Endometrial microvascular endothelial cells (primary cell): ENCODE measurements around the gene MAGI3. TPM values are rescaled to one million over a fixed set of nuclear protein-coding genes. Genes with fewer than 3 reads are reported as not detected.
"Not testable (repeated sequence)": the region's sequence is repeated elsewhere in the genome, so short reads cannot be mapped to it uniquely, and the experiment has no call there.

Experiments used
- in situ Hi-C: cut with HindIII; loops from 2 replicates; pipeline ENCODE4 v1.10.0; 2017; ENCODE audit warnings: low sequenced_read_pairs, low pct_unique_long_range_greater_than_20kb; ENCODE audit errors: inconsistent ontology term
- total RNA-seq: library from RNA; depleted of rRNA; stranded (reverse); fragments of >200 nt; gene quantifications from one replicate; pipeline ENCODE4 v1.2.3, GENCODE V29; 2015; ENCODE audit errors: inconsistent ontology term

Gene MAGI3
- total RNA-seq, 1 donor from 2014 or later, result 8.5 TPM

DNA sequence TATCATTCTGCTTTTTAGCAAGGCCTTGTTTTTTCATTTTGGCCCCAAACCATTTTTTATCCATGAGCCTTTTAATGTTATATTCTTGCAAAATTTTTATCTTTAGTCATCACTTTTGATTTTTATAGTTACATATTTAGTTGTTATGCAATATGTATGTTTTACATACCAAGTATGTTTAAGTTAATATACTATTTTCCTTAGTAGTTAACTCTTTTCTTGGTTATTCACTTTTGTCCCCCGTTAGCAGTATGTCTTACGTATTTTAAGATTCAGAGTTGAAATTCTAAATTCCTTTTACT lies 44.5 kb downstream of the MAGI3 start:
- in situ Hi-C loops, result no loop called here

DNA sequence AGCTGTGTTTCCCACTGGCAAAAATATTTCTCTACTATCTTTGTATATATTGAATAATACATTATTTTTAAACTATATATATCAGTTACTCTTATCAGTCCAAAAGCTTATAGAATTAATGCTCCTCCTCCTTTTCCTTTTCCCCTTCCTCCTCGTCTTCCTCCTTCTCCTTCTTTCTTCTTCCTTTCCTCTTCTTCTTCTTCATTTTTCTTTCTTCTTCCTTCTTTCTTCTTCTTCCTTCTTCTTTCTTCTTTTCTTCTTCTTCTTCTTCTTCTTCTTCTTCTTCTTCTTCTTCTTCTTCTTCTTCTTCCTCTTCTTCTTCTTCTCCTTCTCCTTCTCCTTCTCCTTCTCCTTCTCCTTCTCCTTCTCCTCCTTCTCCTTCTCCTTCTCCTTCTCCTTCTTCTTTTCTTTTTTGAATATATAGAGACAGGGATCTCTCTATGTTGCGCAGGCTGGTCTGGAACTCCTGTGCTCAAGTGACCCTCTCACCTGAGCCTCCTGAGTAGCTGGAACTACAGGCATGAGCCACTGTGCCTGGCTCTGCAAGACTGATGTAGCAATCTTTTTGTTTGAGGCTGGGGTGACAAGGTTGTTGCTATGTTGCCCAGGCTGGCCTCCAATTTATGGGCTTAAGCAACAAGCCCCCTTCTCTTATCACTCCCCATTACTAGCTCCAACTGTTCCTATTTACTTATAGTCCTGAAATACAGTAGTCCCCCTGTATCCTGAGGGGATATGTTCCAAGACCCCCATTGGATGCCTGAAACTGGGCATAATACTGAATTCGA lies 47.4 kb downstream of the MAGI3 start:
- in situ Hi-C loops, result no loop called here

DNA sequence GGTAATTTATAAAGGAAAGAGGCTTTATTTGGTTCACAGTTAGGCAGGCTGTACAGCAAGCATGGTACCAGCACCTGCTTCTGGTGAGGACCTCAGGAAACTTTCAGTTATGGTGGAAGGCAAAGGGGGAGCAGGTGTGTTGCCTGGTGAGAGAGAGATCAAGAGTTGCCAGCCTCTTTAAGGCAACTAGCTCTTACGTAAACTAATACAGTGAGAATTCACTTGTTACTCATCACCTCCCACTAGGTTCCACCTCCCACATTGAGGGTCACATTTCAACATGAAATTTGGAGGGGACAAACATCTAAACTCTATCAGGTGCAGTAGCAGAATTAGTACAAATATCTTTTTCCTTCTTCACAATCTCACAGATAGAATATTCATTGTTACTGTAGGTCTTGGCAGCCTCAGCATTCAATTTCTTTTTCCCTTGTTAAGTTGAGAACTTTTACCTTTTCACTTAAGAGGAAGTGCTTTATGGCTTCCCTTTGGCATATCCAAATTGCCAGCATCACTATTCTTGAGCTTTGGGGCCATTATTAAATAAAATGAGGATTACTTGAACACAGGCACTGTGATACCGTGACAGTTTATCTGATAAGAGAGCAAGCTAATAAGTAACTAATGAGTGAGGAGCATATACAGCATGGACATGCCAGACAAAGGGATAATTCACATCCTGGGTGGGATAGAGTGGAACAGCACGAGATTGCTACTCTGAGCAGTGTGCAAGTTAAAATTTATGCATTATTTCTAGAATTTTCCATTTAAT lies 48.4 kb downstream of the MAGI3 start:
- in situ Hi-C loops, result no loop called here

GRCh38 chr1:113439277-113439670 lies 49.0 kb downstream of the MAGI3 start:
- in situ Hi-C loops, result no loop called here

DNA sequence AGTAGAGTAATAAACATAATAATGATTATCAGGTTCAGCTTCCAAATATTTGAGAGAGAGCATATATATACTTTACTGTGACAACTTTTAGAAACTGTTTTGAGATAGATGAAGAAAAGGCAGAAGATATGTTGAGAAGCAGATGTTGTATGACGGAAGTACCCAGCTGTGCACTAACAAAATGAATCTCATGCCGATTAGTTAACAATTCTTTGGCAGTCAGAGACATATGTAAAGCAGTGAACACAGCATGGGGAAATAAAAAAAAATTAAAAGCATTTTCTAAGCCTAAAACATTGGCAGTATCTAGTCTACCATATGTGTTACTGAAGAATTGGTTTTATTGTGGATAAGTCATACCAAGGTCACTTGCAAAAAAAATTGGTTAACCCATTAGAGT lies 51.8 kb downstream of the MAGI3 start:
- in situ Hi-C loops, result no loop called here

DNA sequence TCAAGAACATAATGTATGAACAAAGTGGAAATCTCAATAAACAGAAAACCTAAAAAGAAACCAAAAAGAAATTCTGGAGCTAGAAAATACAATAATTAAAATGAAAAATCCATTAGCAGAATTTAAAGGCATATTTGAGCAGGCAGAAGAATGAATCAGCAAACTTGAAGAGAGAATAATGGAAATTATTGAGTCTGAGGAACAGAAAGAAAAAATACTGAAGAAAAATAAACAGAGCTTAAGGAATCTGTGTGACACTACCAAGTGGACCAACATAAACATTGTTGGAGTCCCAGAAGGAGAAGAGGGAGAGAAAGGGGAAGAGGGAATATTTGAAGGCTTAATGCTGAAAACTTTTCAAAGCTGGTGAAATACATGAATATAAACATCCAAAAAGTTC lies 54.5 kb downstream of the MAGI3 start:
- in situ Hi-C loops, result no loop called here

DNA sequence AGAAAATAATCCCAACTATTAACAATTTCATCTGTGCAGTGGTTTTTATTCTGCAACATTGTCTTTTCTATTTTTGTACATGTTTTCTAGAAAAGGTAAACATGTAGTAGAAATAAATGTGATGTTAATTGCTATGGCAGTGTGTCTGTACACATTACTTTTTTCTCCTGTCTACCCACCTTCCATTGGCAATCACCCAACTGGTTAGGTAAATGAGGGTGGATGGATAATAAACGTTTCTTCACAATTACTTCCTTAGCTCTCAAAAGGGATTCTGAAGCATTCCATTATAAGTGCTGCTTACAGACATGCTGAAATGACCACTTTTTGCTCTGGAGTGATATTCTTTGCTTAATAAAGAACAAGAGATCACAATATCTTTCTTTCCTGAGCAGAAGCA lies 61.4 kb downstream of the MAGI3 start:
- in situ Hi-C loops, result no loop called here

GRCh38 chr1:113452921-113453770 lies 62.8 kb downstream of the MAGI3 start:
- in situ Hi-C loops, result no loop called here

DNA sequence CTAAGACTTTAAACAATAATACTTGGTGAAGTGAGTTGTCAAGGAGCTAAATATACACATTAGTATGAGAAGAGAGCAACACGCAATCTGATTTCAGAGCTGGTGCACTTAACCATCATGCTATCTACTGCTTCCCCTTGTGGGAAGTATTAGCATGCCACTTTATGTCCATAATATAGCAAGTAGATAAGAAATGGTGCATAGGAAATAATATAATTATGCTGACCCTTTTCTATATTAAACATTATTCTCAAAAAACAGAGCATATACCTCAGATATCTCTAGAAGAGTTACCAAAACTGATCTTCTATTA lies 63.4 kb downstream of the MAGI3 start:
- in situ Hi-C loops, result no loop called here

- in situ Hi-C loops, result no loop called here
Observed at GRCh38 chr1:113455374-113455773, 65.1 kb downstream of the MAGI3 start.

DNA sequence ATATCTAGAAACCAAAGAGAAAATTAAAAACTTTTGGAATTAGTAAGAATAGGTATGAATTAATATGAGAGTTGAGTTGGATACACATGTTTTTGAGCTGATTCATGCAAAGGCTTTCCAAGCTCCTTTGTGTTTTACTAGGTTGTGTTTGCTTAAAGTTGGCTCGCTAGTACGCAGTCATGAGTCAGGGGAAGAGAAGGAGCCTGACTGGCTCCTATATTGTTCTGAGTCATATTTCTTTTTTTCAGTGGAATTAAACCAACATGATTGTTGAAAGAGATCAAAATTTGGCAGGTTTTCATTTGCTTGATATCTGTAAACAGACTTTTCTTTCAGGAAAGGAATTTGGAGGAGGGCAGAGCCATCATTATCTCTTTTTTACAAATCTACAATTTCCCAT lies 66.7 kb downstream of the MAGI3 start:
- in situ Hi-C loops, result no loop called here

DNA sequence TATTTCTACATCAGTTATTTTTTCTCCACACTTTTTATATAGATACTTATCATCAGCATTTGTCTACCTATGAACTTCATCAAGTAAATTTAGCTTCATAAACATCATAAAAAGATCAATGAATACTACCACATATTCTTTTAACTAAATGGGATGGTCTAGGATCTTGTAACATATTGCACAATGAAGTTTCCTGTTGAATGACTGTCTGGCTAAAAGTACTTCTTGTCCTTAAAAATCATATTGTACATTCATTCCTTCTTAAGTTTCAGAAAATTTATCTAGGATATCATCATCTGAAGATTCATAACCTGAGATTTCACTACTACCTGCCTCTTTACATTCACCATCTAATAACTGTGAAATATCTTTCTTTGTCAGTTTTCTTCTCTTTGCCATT lies 69.0 kb downstream of the MAGI3 start:
- in situ Hi-C loops, result no loop called here

DNA sequence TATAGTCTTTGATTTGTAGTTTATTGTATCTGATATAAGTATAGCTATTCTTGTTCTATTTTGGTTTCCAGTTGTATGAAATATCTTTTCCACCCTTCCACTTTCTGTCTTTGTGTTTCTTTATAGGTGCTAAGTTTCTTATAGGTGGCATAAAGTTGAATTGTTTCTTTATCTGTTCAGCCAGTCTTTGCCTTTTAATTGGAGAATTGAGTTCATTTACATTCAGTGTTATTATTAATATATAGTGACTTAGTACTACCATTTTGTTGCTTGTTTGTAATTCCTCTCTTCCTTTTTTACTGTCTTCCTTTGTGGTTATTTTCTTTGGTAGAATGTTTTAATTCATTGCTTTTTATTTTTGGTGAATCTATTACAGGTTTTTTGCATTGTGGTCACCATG lies 77.7 kb downstream of the MAGI3 start:
- in situ Hi-C loops, result no loop called here

- in situ Hi-C loops, result not testable (repeated sequence)
Observed at GRCh38 chr1:113478427-113479195, 88.3 kb downstream of the MAGI3 start.

DNA sequence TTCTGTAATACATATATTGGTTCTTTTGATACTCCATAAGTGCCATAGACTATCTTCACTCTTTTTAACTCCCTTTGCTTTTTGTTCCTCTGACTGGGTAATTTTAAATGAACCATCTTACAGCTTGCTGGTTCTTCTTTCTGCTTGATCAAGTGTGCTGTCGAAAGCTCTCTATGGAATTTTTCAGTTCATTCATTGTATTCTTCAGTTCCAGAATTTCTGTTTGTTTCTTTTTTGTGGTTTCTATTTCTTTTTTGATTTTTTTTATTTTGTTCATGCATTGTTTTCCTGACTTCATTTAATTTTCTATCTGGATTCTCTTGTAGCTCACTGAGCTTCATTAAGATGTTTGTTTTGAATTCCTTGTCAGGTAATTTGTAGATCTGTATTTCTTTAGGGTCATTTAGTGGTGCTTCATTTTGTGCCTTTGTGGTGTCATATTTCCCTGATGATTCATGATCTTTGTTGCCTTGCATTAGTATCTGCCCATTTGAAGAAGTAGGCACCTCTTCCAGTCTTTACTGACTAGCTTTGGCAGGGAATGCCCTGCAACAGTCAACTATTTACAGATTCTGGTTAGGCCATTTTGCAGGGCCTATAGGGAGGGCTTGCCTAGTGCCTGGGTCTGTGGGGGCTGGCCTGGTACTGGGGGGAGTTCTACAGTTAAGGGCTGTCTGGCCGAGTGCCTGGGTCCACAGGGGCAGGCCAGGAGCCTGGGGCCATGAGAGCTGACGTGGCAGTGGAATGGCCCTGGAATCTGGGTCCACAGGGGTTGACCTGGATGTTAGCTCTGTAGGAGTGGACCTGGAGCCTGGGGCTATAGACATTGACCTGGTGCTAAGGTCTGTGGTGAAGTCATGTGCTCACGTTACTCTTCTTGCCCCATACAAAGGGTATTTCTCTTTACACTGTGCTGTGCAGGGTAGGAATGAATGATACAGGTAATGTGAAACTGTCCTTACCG lies 89.7 kb downstream of the MAGI3 start:
- in situ Hi-C loops, result no loop called here

- in situ Hi-C loops, result not testable (repeated sequence)
Observed at GRCh38 chr1:113485131-113485530, 94.8 kb downstream of the MAGI3 start.

GRCh38 chr1:113488576-113489177 lies 98.4 kb downstream of the MAGI3 start:
- in situ Hi-C loops, result no loop called here

DNA sequence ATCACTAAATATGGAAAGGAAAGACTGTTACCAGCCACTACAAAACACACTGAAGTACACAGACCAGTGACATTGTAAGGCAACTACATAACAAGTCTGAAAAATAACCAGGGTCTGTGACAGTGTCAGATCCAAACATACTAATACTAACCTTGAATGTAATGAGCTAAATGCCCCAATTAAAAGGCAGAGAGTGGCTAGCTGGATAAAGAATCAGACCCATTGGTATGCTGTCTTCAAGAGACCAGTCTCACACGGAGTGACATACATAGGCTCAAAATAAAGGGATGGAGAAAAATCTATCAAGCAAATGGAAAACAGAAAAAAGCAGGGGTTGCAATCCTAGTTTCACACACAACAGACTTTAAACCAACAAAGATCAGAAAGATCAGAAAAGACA lies 100.1 kb downstream of the MAGI3 start:
- in situ Hi-C loops, result no loop called here
